Kidney glomerular epithelial cell (primary cell): Measurements from ENCODE around the gene NT5C1B.

ENCODE experiments used
- DNase-seq: peaks from one replicate; lab custom pipeline; 2025; lab: John Stamatoyannopoulos, UW

The NT5C1B gene

DNA sequence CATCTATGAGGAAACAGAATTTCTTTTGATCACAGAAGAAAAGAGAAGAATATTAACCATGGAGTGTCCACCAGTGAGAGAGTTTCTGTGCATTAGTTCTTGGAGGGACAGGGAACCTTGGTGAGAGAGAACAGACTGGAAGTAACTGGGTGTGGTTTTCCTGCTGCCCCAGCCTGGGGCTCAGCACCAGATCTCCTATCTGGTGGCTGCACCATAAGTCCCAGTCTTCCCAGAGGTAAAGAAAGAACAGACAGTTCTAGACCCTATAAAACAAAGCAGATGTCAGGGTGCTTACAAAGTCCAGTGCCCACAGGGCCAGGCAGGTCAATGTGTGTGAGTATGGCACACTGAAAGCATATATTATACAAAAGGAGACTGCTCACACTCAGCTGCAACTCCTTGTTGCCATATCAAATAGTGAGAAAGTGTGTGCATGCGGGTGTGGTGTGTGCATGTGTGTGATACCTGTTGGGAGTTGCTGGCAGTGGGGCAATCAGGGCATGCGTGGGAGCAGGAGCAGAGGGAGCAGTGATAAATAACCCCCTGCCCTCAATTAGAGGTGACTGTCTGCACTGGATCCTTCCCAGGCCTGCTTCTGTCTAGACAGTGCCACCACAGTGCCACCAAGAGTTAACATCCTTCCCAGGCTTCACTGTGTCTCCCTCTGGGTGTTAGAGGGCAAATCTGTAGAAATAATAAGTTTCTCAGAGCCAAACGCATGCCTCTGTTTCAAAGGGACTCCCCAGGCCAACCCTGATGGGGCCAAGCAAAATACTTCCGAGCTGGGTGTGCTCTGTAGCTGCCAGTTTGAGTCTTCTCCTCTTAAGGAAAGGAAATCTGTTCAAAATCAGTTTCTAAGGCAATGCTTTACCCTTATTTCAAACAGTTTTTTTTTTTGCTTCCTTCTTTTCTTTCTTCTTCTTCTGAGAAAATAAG, 74.6 kb downstream of the NT5C1B start:
- no peak for DNase-seq
